ENCODE measurements around the gene TPCN2. TPM values are rescaled to one million over a fixed set of nuclear protein-coding genes. Genes with fewer than 3 reads are reported as not detected.

TPCN2 gene
- total and polyA plus RNA-seq, 2 of the 8 experiments (the other 6 are each of a cell fraction or from before 2014, with no cell fraction given): 9.7 to 18.6 TPM

DNA sequence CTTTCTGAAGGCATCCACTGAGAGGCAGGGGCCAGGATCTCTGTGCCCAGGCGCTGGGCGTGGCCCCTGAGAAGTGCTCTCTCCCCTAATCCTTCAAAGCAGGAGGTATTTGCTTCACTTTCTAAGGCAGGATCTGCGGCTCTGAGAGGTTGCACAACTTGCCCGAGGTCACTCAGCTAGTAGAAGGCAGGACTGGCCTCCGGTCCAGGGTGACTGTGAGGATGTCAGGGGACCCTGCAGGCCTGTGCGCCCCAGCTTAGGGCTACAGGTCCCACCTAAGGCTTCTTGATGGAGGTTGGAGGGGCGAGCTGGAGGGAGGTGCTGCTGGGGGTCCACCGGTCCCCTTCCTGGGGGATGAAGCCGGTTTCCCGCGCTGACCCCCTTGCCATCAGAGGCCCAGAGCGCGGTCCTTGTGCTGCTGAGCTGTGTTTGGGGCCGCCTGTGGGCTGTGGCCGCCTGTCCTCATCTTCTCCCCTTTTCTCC is 108.0 kb downstream of the TPCN2 start:
- no peak overlapping the region for H3K23ac ChIP-seq (ENCODE audit: insufficient read length)
- no peaks in the 10 kb centered on the region for H3K36me3 ChIP-seq (ENCODE audit: control insufficient read depth in 2 of 4, insufficient read depth in 4 of 4, low read length in 3 of 4)
- no peak for FAIRE-seq
- H4K5ac ChIP-seq (ENCODE audit: insufficient read length, low read depth, low read length): no peak overlapping the region
- H4K91ac ChIP-seq (replicated peaks; ENCODE audit: insufficient read length, low read length): no peak overlapping the region
- no peak overlapping the region for H4K8ac ChIP-seq (ENCODE audit: extremely low read depth, insufficient read depth, low read length)
- H3K9me3 ChIP-seq (ENCODE audit: insufficient read depth in 2 of 2, low read depth in 1 of 2, low read length in 1 of 2): no peaks in the 10 kb centered on the region
- no peak for DNase-seq (ENCODE audit: low read depth in 1 of 2, low spot score in 2 of 2)
- no peak overlapping the region for H2BK15ac ChIP-seq (ENCODE audit: low read length)
- H2AFZ ChIP-seq (ENCODE audit: low read length): no peak overlapping the region
- no peak overlapping the region for H3K27ac ChIP-seq (ENCODE audit: low read depth, low read length)
- no peaks in the 10 kb centered on the region for H3K23me2 ChIP-seq (ENCODE audit: low read depth, low read length)
- WGBS, 2 experiments (ENCODE audit: extremely low coverage in 1 of 2, insufficient coverage in 1 of 2, insufficient read length in 1 of 2, insufficient replicate concordance in 2 of 2, low coverage in 1 of 2, low lambda C conversion rate in 2 of 2, missing lambda C conversion rate in 1 of 2): 91% methylated on average over 6 of the region's 15 CpGs; no CpG with 5 or more reads in 1 of the 2 experiments
- CTCF ChIA-PET (ENCODE audit: partially characterized antibody): interaction anchor here (0.9 to 4.4 kb wide), 7 partner anchors 25 to 447 kb away, joined by 3 to 25 read pairs (median 4); no protein-coding TSS in a partner anchor
- no peak overlapping the region for H3K4me2 ChIP-seq (ENCODE audit: insufficient read depth in 1 of 2, low read depth in 2 of 2, low read length in 2 of 2)
- H2BK20ac ChIP-seq (ENCODE audit: low read length): no peak overlapping the region
- no peak overlapping the region for H3K4ac ChIP-seq (replicated peaks; ENCODE audit: insufficient read length, low read depth, low read length)
- peaks cover 0 to 8% (median 4%) of the 10 kb centered on the region in 4 experiments for H3K4me1 ChIP-seq (replicated peaks in 1 of 4; ENCODE audit: control insufficient read depth in 3 of 4, insufficient read depth in 4 of 4, low read length in 3 of 4)
- H3K56ac ChIP-seq (replicated peaks; ENCODE audit: insufficient read length, low read depth, low read length): no peak overlapping the region
- H2BK12ac ChIP-seq (ENCODE audit: low read depth, low read length): no peak overlapping the region
- no peak overlapping the region for H3K18ac ChIP-seq (ENCODE audit: extremely low read depth, low read length)
- H3K79me1 ChIP-seq (ENCODE audit: low read depth, low read length): no peaks in the 10 kb centered on the region
- no peaks in the 10 kb centered on the region for H3K27me3 ChIP-seq (replicated peaks in 1 of 4; ENCODE audit: control insufficient read depth in 3 of 4, extremely low read depth in 1 of 4, insufficient read depth in 3 of 4, low read length in 3 of 4)
- H3K4me3 ChIP-seq (ENCODE audit: extremely low read depth in 1 of 4, insufficient read depth in 2 of 4, low read depth in 3 of 4, low read length in 4 of 4): no peak overlapping the region
- H3K79me2 ChIP-seq (ENCODE audit: control insufficient read depth in 1 of 2, insufficient read depth in 2 of 2, low read length in 2 of 2): no peaks in the 10 kb centered on the region
- H2AK5ac ChIP-seq (ENCODE audit: low read depth, low read length): no peak overlapping the region
- H4K20me1 ChIP-seq (replicated peaks in 1 of 2; ENCODE audit: control insufficient read depth in 1 of 2, insufficient read depth in 2 of 2, low read length in 2 of 2): no peaks in the 10 kb centered on the region
- H2BK120ac ChIP-seq (replicated peaks; ENCODE audit: low read depth, low read length): no peak overlapping the region
- no peak overlapping the region for H2BK5ac ChIP-seq (ENCODE audit: low read depth, low read length)
- H3K14ac ChIP-seq (ENCODE audit: insufficient read length): no peak overlapping the region
- POLR2A ChIA-PET (ENCODE audit: partially characterized antibody): no interaction called here
- no peak overlapping the region for H3K9ac ChIP-seq (replicated peaks in 1 of 4; ENCODE audit: extremely low read depth in 1 of 4, low read depth in 3 of 4, low read length in 3 of 4)
- TF ChIP-seq MAX (IDR thresholded peaks at IDR 0.05) (no peak), BACH1 (IDR thresholded peaks at IDR 0.05; ENCODE audit: low read length) (no peak), CBX5 (IDR thresholded peaks at IDR 0.05; ENCODE audit: low read depth, low read length) (no peak), YY1 (IDR thresholded peaks at IDR 0.05; ENCODE audit: low read depth, low read length) (no peak)
